ENCODE results near the gene MARCHF4. TPM values are rescaled to one million over a fixed set of nuclear protein-coding genes. Genes with fewer than 3 reads are reported as not detected.
"Not testable (repeated sequence)": the region's sequence is repeated elsewhere in the genome, so short reads cannot be mapped to it uniquely, and the experiment has no call there.

Gene MARCHF4
- total RNA-seq, 1 experiment from 2014 or later = 1.9 TPM

DNA sequence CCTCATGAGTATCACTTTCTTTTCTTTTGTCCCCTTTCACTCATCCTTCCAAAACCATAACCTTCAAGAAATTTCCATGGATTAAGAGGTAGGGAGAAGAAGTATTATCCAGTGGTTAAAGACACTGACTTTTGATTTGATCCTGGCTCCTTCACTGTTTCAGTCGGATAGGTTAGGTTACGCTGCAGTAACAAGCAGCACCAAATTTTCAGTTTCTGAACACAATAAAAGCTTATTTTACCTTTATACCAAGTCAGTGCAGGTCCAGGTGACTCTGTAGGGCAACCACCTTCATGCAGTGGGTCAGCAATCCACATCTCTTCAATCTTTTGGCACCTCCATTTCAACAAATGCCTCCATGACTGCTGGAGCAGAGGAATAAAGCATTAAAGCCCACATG, 15.0 kb upstream of the MARCHF4 start:
- POLR2A ChIA-PET (ENCODE audit: unreplicated experiment) = no interaction called here
- no peaks in the 10 kb centered on the region for H4K20me1 ChIP-seq (ENCODE audit: low read length)
- no peak overlapping the region for H2AFZ ChIP-seq (ENCODE audit: low read length)
- no peaks in the 10 kb centered on the region for H3K4me1 ChIP-seq (ENCODE audit: insufficient read depth, low read length)
- TF ChIP-seq EZH2phosphoT487 (IDR thresholded peaks at IDR 0.05; ENCODE audit: borderline replicate concordance, low read length) = no peak
- TF ChIP-seq, protein P1, sequence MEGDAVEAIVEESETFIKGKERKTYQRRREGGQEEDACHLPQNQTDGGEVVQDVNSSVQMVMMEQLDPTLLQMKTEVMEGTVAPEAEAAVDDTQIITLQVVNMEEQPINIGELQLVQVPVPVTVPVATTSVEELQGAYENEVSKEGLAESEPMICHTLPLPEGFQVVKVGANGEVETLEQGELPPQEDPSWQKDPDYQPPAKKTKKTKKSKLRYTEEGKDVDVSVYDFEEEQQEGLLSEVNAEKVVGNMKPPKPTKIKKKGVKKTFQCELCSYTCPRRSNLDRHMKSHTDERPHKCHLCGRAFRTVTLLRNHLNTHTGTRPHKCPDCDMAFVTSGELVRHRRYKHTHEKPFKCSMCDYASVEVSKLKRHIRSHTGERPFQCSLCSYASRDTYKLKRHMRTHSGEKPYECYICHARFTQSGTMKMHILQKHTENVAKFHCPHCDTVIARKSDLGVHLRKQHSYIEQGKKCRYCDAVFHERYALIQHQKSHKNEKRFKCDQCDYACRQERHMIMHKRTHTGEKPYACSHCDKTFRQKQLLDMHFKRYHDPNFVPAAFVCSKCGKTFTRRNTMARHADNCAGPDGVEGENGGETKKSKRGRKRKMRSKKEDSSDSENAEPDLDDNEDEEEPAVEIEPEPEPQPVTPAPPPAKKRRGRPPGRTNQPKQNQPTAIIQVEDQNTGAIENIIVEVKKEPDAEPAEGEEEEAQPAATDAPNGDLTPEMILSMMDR (conservative IDR thresholded peaks at IDR 0.05; ENCODE audit: low read depth, low read length) = no peak
- no peak for TF ChIP-seq EZH2 (IDR thresholded peaks at IDR 0.05; ENCODE audit: low read length, unreplicated experiment)
- no peak overlapping the region for H3K4me2 ChIP-seq (ENCODE audit: low read length)
- H3K9ac ChIP-seq (ENCODE audit: low read length) = no peak overlapping the region
- no peaks in the 10 kb centered on the region for H3K9me2 ChIP-seq (replicated peaks; ENCODE audit: low read length)
- H3K27ac ChIP-seq (ENCODE audit: low read length) = no peak overlapping the region
- intact Hi-C loops (cut with micrococcal nuclease) = no loop called here
- H3K36me3 ChIP-seq (ENCODE audit: low read depth, low read length) = no peaks in the 10 kb centered on the region
- DNase-seq = no peak
- H3K27me3 ChIP-seq (ENCODE audit: low read length) = no peaks in the 10 kb centered on the region
- H3K9me3 ChIP-seq (ENCODE audit: low read length) = no peaks in the 10 kb centered on the region
- no peaks in the 10 kb centered on the region for H3F3A ChIP-seq (ENCODE audit: low read length, unreplicated experiment)
- H3K4me3 ChIP-seq (ENCODE audit: low read length) = no peak overlapping the region
- no TSS peak for BruUV-seq (replicated peaks)
- H3K79me2 ChIP-seq (ENCODE audit: low read length) = no peaks in the 10 kb centered on the region
- CTCF ChIA-PET = no interaction called here
- no peak for ATAC-seq

DNA sequence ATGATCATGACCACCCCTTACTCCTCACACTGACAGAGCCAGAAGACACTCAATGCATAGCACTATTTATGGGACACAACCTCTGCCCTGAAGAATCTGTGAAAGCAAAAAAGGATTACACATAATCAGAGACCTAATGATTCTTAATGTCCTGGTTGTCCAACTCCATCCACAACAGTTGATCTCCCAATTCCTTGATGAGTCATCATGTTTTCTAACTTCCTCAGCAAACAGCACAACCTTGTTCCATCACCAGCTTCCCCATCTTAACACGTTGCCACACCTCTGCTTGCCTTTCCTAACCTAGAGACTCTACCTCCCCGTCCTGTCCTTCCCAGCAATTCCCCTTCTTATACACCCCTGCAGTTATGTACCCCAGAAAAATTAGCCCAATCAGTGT, 13.2 kb upstream of the MARCHF4 start:
- no peak for TF ChIP-seq EZH2 (IDR thresholded peaks at IDR 0.05; ENCODE audit: low read length, unreplicated experiment)
- TF ChIP-seq, protein P1 (conservative IDR thresholded peaks at IDR 0.05; ENCODE audit: low read depth, low read length) = no peak
- no peak for TF ChIP-seq EZH2phosphoT487 (IDR thresholded peaks at IDR 0.05; ENCODE audit: borderline replicate concordance, low read length)
- Histone ChIP-seq H3K4me2 (ENCODE audit: low read length) (no peak overlapping the region), H3K9ac (ENCODE audit: low read length) (no peak overlapping the region), H3K9me2 (replicated peaks; ENCODE audit: low read length) (no peaks in the 10 kb centered on the region), H2AFZ (ENCODE audit: low read length) (no peak overlapping the region), H3K4me1 (ENCODE audit: insufficient read depth, low read length) (no peaks in the 10 kb centered on the region), H3K27ac (ENCODE audit: low read length) (no peak overlapping the region), H3K79me2 (ENCODE audit: low read length) (no peaks in the 10 kb centered on the region), H3F3A (ENCODE audit: low read length, unreplicated experiment) (no peaks in the 10 kb centered on the region), H4K20me1 (ENCODE audit: low read length) (no peaks in the 10 kb centered on the region), H3K36me3 (ENCODE audit: low read depth, low read length) (no peaks in the 10 kb centered on the region), H3K27me3 (ENCODE audit: low read length) (no peaks in the 10 kb centered on the region), H3K9me3 (ENCODE audit: low read length) (no peaks in the 10 kb centered on the region), H3K4me3 (ENCODE audit: low read length) (no peak overlapping the region)
- DNase-seq (no peak), ATAC-seq (no peak; the same call in 1 of the 2 replicates)
- CTCF ChIA-PET = no interaction called here
- intact Hi-C loops (cut with micrococcal nuclease) = no loop called here
- no TSS peak for BruUV-seq (replicated peaks)
- POLR2A ChIA-PET (ENCODE audit: unreplicated experiment) = no interaction called here

DNA sequence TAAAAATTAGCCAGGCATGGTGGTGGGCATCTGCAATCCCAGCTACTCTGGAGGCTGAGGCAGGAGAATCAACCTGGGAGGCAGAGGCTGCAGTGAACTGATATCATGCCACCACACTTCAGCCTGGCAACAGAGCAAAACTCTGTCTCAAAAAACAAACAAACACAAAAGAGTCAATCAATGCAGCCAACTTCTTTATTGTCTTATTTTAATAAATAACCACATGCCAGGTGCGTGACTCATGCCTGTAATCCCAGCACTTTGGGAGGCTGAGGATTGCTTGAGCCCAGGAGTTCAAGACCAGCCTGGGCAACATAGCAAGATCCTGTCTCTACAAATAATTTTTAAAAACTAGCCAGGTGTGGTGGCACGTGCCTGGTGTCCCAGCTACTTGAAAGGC, 12.1 kb upstream of the MARCHF4 start:
- H3K4me1 ChIP-seq (ENCODE audit: insufficient read depth, low read length); H3K79me2 ChIP-seq (ENCODE audit: low read length); H3K27me3 ChIP-seq (ENCODE audit: low read length); POLR2A ChIA-PET (ENCODE audit: unreplicated experiment); H3K9me2 ChIP-seq (replicated peaks; ENCODE audit: low read length); BruUV-seq (replicated peaks); H2AFZ ChIP-seq (ENCODE audit: low read length); H3K4me2 ChIP-seq (ENCODE audit: low read length); H4K20me1 ChIP-seq (ENCODE audit: low read length); H3K9ac ChIP-seq (ENCODE audit: low read length); H3K36me3 ChIP-seq (ENCODE audit: low read depth, low read length); H3K4me3 ChIP-seq (ENCODE audit: low read length); ATAC-seq; H3K27ac ChIP-seq (ENCODE audit: low read length); H3K9me3 ChIP-seq (ENCODE audit: low read length); CTCF ChIA-PET; intact Hi-C loops (cut with micrococcal nuclease); H3F3A ChIP-seq (ENCODE audit: low read length, unreplicated experiment): not testable (repeated sequence)
- DNase-seq = peak; percentile 24

Data from PC-3 (cell line).